H4 (cell line): Measurements from ENCODE around the gene PCSK7. TPM values are rescaled to one million over a fixed set of nuclear protein-coding genes. Genes with fewer than 3 reads are reported as not detected.
"Not testable (repeated sequence)": the region's sequence is repeated elsewhere in the genome, so short reads cannot be mapped to it uniquely, and the experiment has no call there.

Experiments used
- DNase-seq: peaks from one replicate; pipeline ENCODE4 v3.0.0-alpha.2; 2015; ENCODE audit warnings: low spot score
- total RNA-seq: library from RNA; depleted of rRNA; stranded (reverse); fragments of >200 nt; shearing (Covaris generic); gene quantifications from 2 replicates; pipeline ENCODE4 v1.2.3, GENCODE V29; 2014

The PCSK7 gene
- total RNA-seq, 1 experiment from 2014 or later, result 14.1 TPM

GRCh38 chr11:117217141-117218084, 14.5 kb downstream of the PCSK7 start:
- no peak for DNase-seq

GRCh38 chr11:117214404-117215110, 17.3 kb downstream of the PCSK7 start:
- no peak for DNase-seq

- no peak for DNase-seq
These were observed 19.0 kb downstream of the PCSK7 start for GRCh38 chr11:117212697-117213355.

GRCh38 chr11:117210620-117211019, 21.3 kb downstream of the PCSK7 start:
- no peak for DNase-seq

- DNase-seq, result not testable (repeated sequence)
These were observed 22.3 kb downstream of the PCSK7 start for GRCh38 chr11:117209351-117210125.

GRCh38 chr11:117208710-117209109, 23.2 kb downstream of the PCSK7 start:
- not testable (repeated sequence) for DNase-seq

GRCh38 chr11:117207481-117207880, 24.4 kb downstream of the PCSK7 start:
- DNase-seq, result not testable (repeated sequence)

- DNase-seq, result not testable (repeated sequence)
These were observed 25.0 kb downstream of the PCSK7 start for GRCh38 chr11:117206859-117207258.

GRCh38 chr11:117206111-117206510, 25.8 kb downstream of the PCSK7 start:
- not testable (repeated sequence) for DNase-seq

GRCh38 chr11:117205211-117205818, 26.6 kb downstream of the PCSK7 start:
- no peak for DNase-seq

- DNase-seq, result no peak
These were observed 27.4 kb downstream of the PCSK7 start for GRCh38 chr11:117204283-117205080.

GRCh38 chr11:117203069-117203407, 28.8 kb downstream of the PCSK7 start:
- no peak for DNase-seq

GRCh38 chr11:117202386-117203068, 29.3 kb downstream of the PCSK7 start:
- DNase-seq, result no peak

GRCh38 chr11:117201658-117202305, 30.1 kb downstream of the PCSK7 start:
- DNase-seq, result no peak

GRCh38 chr11:117200813-117201657, 30.8 kb downstream of the PCSK7 start:
- DNase-seq, result no peak

GRCh38 chr11:117199916-117200812, 31.7 kb downstream of the PCSK7 start:
- DNase-seq, result no peak
